Raji (cell line): ENCODE data around the gene CYP2C9.

Experiments
- POLR2A ChIP-seq: IDR thresholded peaks from 2 replicates; pipeline ENCODE4 v1.6.1; 2011; ENCODE audit warnings: low read depth, low read length, control low read depth; ENCODE audit not compliant: insufficient read depth

The CYP2C9 gene

DNA sequence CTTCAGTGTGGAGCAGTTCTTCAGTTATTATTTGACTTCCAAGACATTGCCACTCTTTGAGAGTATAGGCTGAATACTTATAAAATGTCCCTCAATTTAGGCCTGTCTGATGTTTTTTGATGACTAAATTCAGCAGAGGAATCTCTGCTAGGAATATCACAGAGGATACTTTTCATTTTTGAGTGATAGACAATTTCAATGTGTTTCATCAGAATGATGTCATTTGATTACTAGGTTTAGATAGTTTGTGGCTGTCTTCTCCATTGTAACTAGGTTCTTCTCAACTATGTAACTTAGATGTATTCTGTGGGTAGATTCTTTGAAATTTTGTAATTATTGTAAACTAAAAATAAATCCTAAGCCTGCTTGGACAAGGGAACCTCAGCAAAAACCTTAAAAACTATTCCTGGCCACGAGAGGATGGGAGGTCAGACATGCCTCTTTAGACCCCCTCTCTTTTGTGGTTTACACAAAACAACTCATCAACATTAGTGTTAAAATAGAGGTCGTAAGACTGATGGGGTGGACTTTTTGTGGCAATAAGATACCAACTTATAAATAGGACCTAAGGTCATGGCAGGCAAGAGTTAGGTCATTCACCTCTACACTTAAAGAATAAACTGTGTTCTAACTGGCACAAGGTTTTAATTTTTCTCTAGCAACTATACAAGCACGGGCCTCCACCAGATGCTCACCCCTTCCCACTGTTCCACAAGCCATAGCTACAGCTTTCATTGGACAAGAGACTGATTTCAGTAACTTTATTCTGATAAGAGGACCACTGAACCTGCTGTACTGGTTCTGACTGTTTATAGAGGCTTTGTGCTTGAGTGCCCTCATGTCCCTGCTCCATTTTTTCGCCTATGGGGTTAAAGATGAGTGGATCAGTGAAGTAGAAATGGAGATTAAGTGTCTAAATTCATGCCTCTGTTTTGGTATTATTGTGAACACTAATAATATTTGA is 97.2 kb downstream of the CYP2C9 start:
- TF ChIP-seq POLR2A, result no peak

DNA sequence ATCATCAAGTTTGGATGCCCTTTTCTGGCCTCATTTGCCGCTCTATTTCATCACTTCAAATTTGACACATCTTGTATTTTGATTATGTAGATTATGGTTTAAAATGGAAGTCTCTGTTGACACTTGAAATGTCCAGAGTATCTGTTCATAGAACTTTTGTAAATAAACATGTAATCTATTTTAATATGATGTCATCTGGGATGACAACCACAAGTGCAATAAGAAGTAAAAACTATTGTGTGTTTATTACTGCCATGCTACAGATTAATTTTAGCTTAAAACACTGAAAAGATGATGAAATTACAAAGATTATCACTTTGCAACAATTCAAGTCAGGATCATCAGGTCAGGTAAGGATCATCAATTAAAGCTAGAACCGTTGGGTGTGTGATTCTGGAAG is 100.8 kb downstream of the CYP2C9 start:
- TF ChIP-seq POLR2A, result no peak
